Measurements from ENCODE around the gene EMSY.
"Not testable (repeated sequence)": the region's sequence is repeated elsewhere in the genome, so short reads cannot be mapped to it uniquely, and the experiment has no call there.

The EMSY gene

GRCh38 chr11:76568621-76569020 lies 123.8 kb downstream of the EMSY start:
- no peak for TF ChIP-seq POLR2A (IDR thresholded peaks at IDR 0.05; ENCODE audit: low read depth, low read length)
- no peak for TF ChIP-seq PAX5 (IDR thresholded peaks at IDR 0.05; ENCODE audit: insufficient read depth, low read length, severe bottlenecking)
- no peak for TF ChIP-seq SPI1 (IDR thresholded peaks at IDR 0.05; ENCODE audit: low read depth, low read length)
- no peak for TF ChIP-seq POU2F2 (IDR thresholded peaks at IDR 0.05; ENCODE audit: low read depth, low read length)
- no peak for TF ChIP-seq POLR2AphosphoS5 (IDR thresholded peaks at IDR 0.05; ENCODE audit: low read depth, low read length)
- no peak for TF ChIP-seq TAF1 (IDR thresholded peaks at IDR 0.05; ENCODE audit: low read depth, low read length)
- no peak for DNase-seq (ENCODE audit: insufficient read length, low spot score)
- no peak for FAIRE-seq

GRCh38 chr11:76572181-76572875 lies 127.5 kb downstream of the EMSY start:
- FAIRE-seq; DNase-seq (ENCODE audit: insufficient read length, low spot score): not testable (repeated sequence)

- DNase-seq (ENCODE audit: insufficient read length, low spot score): no peak
- FAIRE-seq: no peak
- TF ChIP-seq PAX5 (IDR thresholded peaks at IDR 0.05; ENCODE audit: insufficient read depth, low read length, severe bottlenecking) (no peak), POLR2AphosphoS5 (IDR thresholded peaks at IDR 0.05; ENCODE audit: low read depth, low read length) (no peak), SPI1 (IDR thresholded peaks at IDR 0.05; ENCODE audit: low read depth, low read length) (no peak)
Observed at GRCh38 chr11:76574406-76574805, 129.6 kb downstream of the EMSY start.

- no peak for FAIRE-seq
- TF ChIP-seq TAF1 (IDR thresholded peaks at IDR 0.05; ENCODE audit: low read depth, low read length) (no peak), POLR2A (IDR thresholded peaks at IDR 0.05; ENCODE audit: low read depth, low read length) (no peak), POU2F2 (IDR thresholded peaks at IDR 0.05; ENCODE audit: low read depth, low read length) (no peak), POLR2AphosphoS5 (IDR thresholded peaks at IDR 0.05; ENCODE audit: low read depth, low read length) (no peak), SPI1 (IDR thresholded peaks at IDR 0.05; ENCODE audit: low read depth, low read length) (no peak), PAX5 (IDR thresholded peaks at IDR 0.05; ENCODE audit: insufficient read depth, low read length, severe bottlenecking) (no peak)
- DNase-seq (ENCODE audit: insufficient read length, low spot score): no peak
Observed at GRCh38 chr11:76574879-76575278, 130.1 kb downstream of the EMSY start.

- FAIRE-seq (no peak), DNase-seq (ENCODE audit: insufficient read length, low spot score) (no peak)
- TF ChIP-seq TAF1 (IDR thresholded peaks at IDR 0.05; ENCODE audit: low read depth, low read length) (no peak), PAX5 (IDR thresholded peaks at IDR 0.05; ENCODE audit: insufficient read depth, low read length, severe bottlenecking) (peak; percentile 12), POLR2A (IDR thresholded peaks at IDR 0.05; ENCODE audit: low read depth, low read length) (no peak)
Observed at GRCh38 chr11:76577226-76577920, 132.6 kb downstream of the EMSY start.

- no peak for TF ChIP-seq SPI1 (IDR thresholded peaks at IDR 0.05; ENCODE audit: low read depth, low read length)
- no peak for TF ChIP-seq PAX5 (IDR thresholded peaks at IDR 0.05; ENCODE audit: insufficient read depth, low read length, severe bottlenecking)
- no peak for TF ChIP-seq POU2F2 (IDR thresholded peaks at IDR 0.05; ENCODE audit: low read depth, low read length)
- TF ChIP-seq POLR2A (IDR thresholded peaks at IDR 0.05; ENCODE audit: low read depth, low read length): no peak
- no peak for TF ChIP-seq POLR2AphosphoS5 (IDR thresholded peaks at IDR 0.05; ENCODE audit: low read depth, low read length)
- TF ChIP-seq TAF1 (IDR thresholded peaks at IDR 0.05; ENCODE audit: low read depth, low read length): no peak
- FAIRE-seq (no peak), DNase-seq (ENCODE audit: insufficient read length, low spot score) (no peak)
Observed at GRCh38 chr11:76577921-76578653, 133.3 kb downstream of the EMSY start.

GRCh38 chr11:76578654-76579055 lies 133.8 kb downstream of the EMSY start:
- no peak for DNase-seq (ENCODE audit: insufficient read length, low spot score)
- TF ChIP-seq PAX5 (IDR thresholded peaks at IDR 0.05; ENCODE audit: insufficient read depth, low read length, severe bottlenecking) (no peak), POLR2AphosphoS5 (IDR thresholded peaks at IDR 0.05; ENCODE audit: low read depth, low read length) (no peak), POLR2A (IDR thresholded peaks at IDR 0.05; ENCODE audit: low read depth, low read length) (no peak)
- FAIRE-seq: no peak

GRCh38 chr11:76579056-76579751 lies 134.4 kb downstream of the EMSY start:
- FAIRE-seq: no peak
- no peak for TF ChIP-seq POLR2A (IDR thresholded peaks at IDR 0.05; ENCODE audit: low read depth, low read length)
- no peak for TF ChIP-seq POU2F2 (IDR thresholded peaks at IDR 0.05; ENCODE audit: low read depth, low read length)
- no peak for TF ChIP-seq POLR2AphosphoS5 (IDR thresholded peaks at IDR 0.05; ENCODE audit: low read depth, low read length)
- TF ChIP-seq PAX5 (IDR thresholded peaks at IDR 0.05; ENCODE audit: insufficient read depth, low read length, severe bottlenecking): no peak
- no peak for TF ChIP-seq SPI1 (IDR thresholded peaks at IDR 0.05; ENCODE audit: low read depth, low read length)
- no peak for TF ChIP-seq TAF1 (IDR thresholded peaks at IDR 0.05; ENCODE audit: low read depth, low read length)
- DNase-seq (ENCODE audit: insufficient read length, low spot score): no peak

GRCh38 chr11:76579752-76580151 lies 134.9 kb downstream of the EMSY start:
- TF ChIP-seq TAF1 (IDR thresholded peaks at IDR 0.05; ENCODE audit: low read depth, low read length): no peak
- TF ChIP-seq POLR2AphosphoS5 (IDR thresholded peaks at IDR 0.05; ENCODE audit: low read depth, low read length): no peak
- TF ChIP-seq PAX5 (IDR thresholded peaks at IDR 0.05; ENCODE audit: insufficient read depth, low read length, severe bottlenecking): no peak
- 0 out of 2 replicates have a peak, but pooled peaks have one; percentile 20 for TF ChIP-seq SPI1 (IDR thresholded peaks at IDR 0.05; ENCODE audit: low read depth, low read length)
- TF ChIP-seq POU2F2 (IDR thresholded peaks at IDR 0.05; ENCODE audit: low read depth, low read length): no peak
- no peak for TF ChIP-seq POLR2A (IDR thresholded peaks at IDR 0.05; ENCODE audit: low read depth, low read length)
- FAIRE-seq (no peak), DNase-seq (ENCODE audit: insufficient read length, low spot score) (no peak)

GRCh38 chr11:76582471-76582870 lies 137.7 kb downstream of the EMSY start:
- FAIRE-seq; DNase-seq (ENCODE audit: insufficient read length, low spot score): not testable (repeated sequence)
